HG03108 (cell line): ENCODE data around the gene SCAMP5.

Experiments used
- ATAC-seq: cut with Tn5 transposase; IDR thresholded peaks from one replicate; pipeline ENCODE4 v1.9.1; 2021; ENCODE audit warnings: moderate library complexity; ENCODE audit not compliant: unreplicated experiment

Gene SCAMP5

GRCh38 chr15:75021341-75021740 lies 26.0 kb downstream of the SCAMP5 start:
- ATAC-seq: no peak

GRCh38 chr15:75022783-75023180 lies 27.4 kb downstream of the SCAMP5 start:
- no peak for ATAC-seq

- peak; percentile 94 for ATAC-seq
These were observed 28.0 kb downstream of the SCAMP5 start, which contains the start of gene PPCDC for GRCh38 chr15:75023181-75023871. PPCDC (plus strand) TSS chr15:75023590; CDS start chr15:75028319, 4,729 bp downstream.

GRCh38 chr15:75023872-75024636 lies 28.7 kb downstream of the SCAMP5 start:
- no peak for ATAC-seq

- no peak for ATAC-seq
These were observed 29.7 kb downstream of the SCAMP5 start for GRCh38 chr15:75025107-75025506.

GRCh38 chr15:75025548-75026260 lies 30.3 kb downstream of the SCAMP5 start:
- ATAC-seq: no peak

- no peak for ATAC-seq
These were observed 32.2 kb downstream of the SCAMP5 start for GRCh38 chr15:75027551-75027950.

GRCh38 chr15:75028991-75029377 lies 33.6 kb downstream of the SCAMP5 start:
- ATAC-seq: no peak

- ATAC-seq: peak; percentile 58
These were observed 34.1 kb downstream of the SCAMP5 start for GRCh38 chr15:75029378-75030022.

- no peak for ATAC-seq
These were observed 34.7 kb downstream of the SCAMP5 start for GRCh38 chr15:75030023-75030413.

- ATAC-seq: no peak
These were observed 35.1 kb downstream of the SCAMP5 start for GRCh38 chr15:75030424-75030823.

- no peak for ATAC-seq
These were observed 36.5 kb downstream of the SCAMP5 start for GRCh38 chr15:75031848-75032247.

- ATAC-seq: no peak
These were observed 37.0 kb downstream of the SCAMP5 start for GRCh38 chr15:75032395-75032794.

- ATAC-seq: no peak
These were observed 38.4 kb downstream of the SCAMP5 start for GRCh38 chr15:75033809-75034208.

GRCh38 chr15:75034615-75035014 lies 39.3 kb downstream of the SCAMP5 start:
- ATAC-seq: no peak

- no peak for ATAC-seq
These were observed 40.9 kb downstream of the SCAMP5 start for GRCh38 chr15:75036212-75036616.

- ATAC-seq: no peak
These were observed 42.3 kb downstream of the SCAMP5 start for GRCh38 chr15:75037685-75038084.

- ATAC-seq: no peak
These were observed 42.9 kb downstream of the SCAMP5 start for GRCh38 chr15:75038231-75038630.

- peak; percentile 64 for ATAC-seq
These were observed 47.6 kb downstream of the SCAMP5 start for GRCh38 chr15:75042730-75043508.

- ATAC-seq: peak; percentile 28
These were observed 48.3 kb downstream of the SCAMP5 start for GRCh38 chr15:75043509-75044257.
